ENCODE data around the gene TMEM9B.

GRCh38 chr11:8933931-8934330 lies 30.3 kb downstream of the TMEM9B start:
- TF ChIP-seq REST (IDR thresholded peaks at IDR 0.05; ENCODE audit: borderline replicate concordance), result no peak
- no peak for TF ChIP-seq POLR2AphosphoS5 (IDR thresholded peaks at IDR 0.05)
- no peak for TF ChIP-seq CTCF (IDR thresholded peaks at IDR 0.05; ENCODE audit: poor library complexity, severe bottlenecking)
- no peak for TF ChIP-seq MXI1 (conservative IDR thresholded peaks at IDR 0.05; ENCODE audit: poor library complexity, severe bottlenecking)
- TF ChIP-seq EZH2 (IDR thresholded peaks at IDR 0.05; ENCODE audit: borderline replicate concordance, insufficient read depth, low read length, poor library complexity, severe bottlenecking), result no peak
